ENCODE results near the gene CDR2L. TPM values are rescaled to one million over a fixed set of nuclear protein-coding genes. Genes with fewer than 3 reads are reported as not detected.
A peak's percentile ranks its signal among the peaks of the same experiment; 100 is the strongest.

CDR2L gene
- total RNA-seq, 1 experiment from 2014 or later, result 3.4 TPM

DNA sequence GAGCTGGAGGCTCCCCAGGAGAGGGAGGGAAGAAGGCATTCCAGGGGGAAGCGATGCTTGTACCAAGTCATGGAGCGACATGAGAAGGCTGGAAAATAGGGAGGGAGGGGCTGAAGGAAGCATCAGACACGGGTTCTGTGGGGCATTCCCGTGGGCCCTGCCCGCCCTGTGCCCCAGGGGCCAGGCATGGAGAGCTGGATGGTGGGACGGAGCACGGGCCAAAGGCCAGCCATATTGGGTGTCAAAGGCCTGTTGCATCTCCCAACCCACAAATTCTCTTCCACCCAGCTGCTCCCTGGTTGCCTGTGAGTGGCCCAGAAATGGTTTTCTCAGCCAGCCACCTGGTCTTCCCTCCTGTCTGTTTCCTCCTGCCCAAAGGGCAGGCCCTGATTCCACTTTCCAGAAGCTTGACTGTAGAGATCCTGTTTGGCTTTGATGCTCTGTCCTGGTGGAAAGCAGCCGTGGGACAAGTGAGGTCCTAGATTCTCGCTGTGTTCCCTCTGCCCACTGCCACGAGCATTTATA, 3.2 kb downstream of the CDR2L start:
- intact Hi-C loops (cut with micrococcal nuclease), result no loop called here
- Mint-ChIP-seq H3K27ac (ENCODE audit: low read depth, unreplicated experiment) (no peak overlapping the region), H3K4me1 (ENCODE audit: insufficient read depth, unreplicated experiment) (peaks cover 30% of the 10 kb centered on the region), H3K36me3 (ENCODE audit: insufficient read depth, unreplicated experiment) (peaks cover 6% of the 10 kb centered on the region), H3K27me3 (ENCODE audit: insufficient read depth, unreplicated experiment) (no peaks in the 10 kb centered on the region), H3K4me3 (ENCODE audit: unreplicated experiment) (no peak overlapping the region), H3K9me3 (ENCODE audit: unreplicated experiment) (no peaks in the 10 kb centered on the region)
- TF ChIP-seq, protein P1, sequence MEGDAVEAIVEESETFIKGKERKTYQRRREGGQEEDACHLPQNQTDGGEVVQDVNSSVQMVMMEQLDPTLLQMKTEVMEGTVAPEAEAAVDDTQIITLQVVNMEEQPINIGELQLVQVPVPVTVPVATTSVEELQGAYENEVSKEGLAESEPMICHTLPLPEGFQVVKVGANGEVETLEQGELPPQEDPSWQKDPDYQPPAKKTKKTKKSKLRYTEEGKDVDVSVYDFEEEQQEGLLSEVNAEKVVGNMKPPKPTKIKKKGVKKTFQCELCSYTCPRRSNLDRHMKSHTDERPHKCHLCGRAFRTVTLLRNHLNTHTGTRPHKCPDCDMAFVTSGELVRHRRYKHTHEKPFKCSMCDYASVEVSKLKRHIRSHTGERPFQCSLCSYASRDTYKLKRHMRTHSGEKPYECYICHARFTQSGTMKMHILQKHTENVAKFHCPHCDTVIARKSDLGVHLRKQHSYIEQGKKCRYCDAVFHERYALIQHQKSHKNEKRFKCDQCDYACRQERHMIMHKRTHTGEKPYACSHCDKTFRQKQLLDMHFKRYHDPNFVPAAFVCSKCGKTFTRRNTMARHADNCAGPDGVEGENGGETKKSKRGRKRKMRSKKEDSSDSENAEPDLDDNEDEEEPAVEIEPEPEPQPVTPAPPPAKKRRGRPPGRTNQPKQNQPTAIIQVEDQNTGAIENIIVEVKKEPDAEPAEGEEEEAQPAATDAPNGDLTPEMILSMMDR (IDR thresholded peaks at IDR 0.05; ENCODE audit: unreplicated experiment), result no peak
- no peak for DNase-seq (ENCODE audit: unreplicated experiment)
- no TSS peak for BruUV-seq (replicated peaks)
- ChIA-PET POLR2A (interaction anchor here (0.9 to 10.4 kb wide), 7 partner anchors 19 to 164 kb away, joined by 3 to 228 read pairs (median 4); partner anchors contain the start of genes ARMC7, FDXR and MRPL58), CTCF (interaction anchor here (0.6 to 4.2 kb wide), 7 partner anchors 22 to 249 kb away, joined by 3 to 29 read pairs (median 4); partner anchors contain the start of genes MRPL58 and OTOP2)

- BruUV-seq (replicated peaks), result no TSS peak
- peak; percentile 11 for DNase-seq (ENCODE audit: unreplicated experiment)
- H3K4me1 Mint-ChIP-seq (ENCODE audit: insufficient read depth, unreplicated experiment), result peaks cover 27% of the 10 kb centered on the region
- intact Hi-C loops (cut with micrococcal nuclease), result no loop called here
- H3K9me3 Mint-ChIP-seq (ENCODE audit: unreplicated experiment), result no peaks in the 10 kb centered on the region
- ChIA-PET CTCF (interaction anchor here (1.0 to 4.2 kb wide), 4 partner anchors 21 to 138 kb away, joined by 3 to 20 read pairs (median 3); partner anchors contain the start of gene USH1G), POLR2A (interaction anchor here (0.6 to 10.4 kb wide), 17 partner anchors 9 to 1565 kb away, joined by 3 to 228 read pairs (median 6); partner anchors contain the start of genes ATP5PD, FDXR, KCTD2 and MRPL58)
- no peaks in the 10 kb centered on the region for H3K27me3 Mint-ChIP-seq (ENCODE audit: insufficient read depth, unreplicated experiment)
- TF ChIP-seq, protein P1 (IDR thresholded peaks at IDR 0.05; ENCODE audit: unreplicated experiment), result no peak
- peak overlapping the region; percentile 56 for H3K4me3 Mint-ChIP-seq (ENCODE audit: unreplicated experiment)
- peak overlapping the region; percentile 16 for H3K27ac Mint-ChIP-seq (ENCODE audit: low read depth, unreplicated experiment)
- H3K36me3 Mint-ChIP-seq (ENCODE audit: insufficient read depth, unreplicated experiment), result peaks cover 6% of the 10 kb centered on the region
Measured at GRCh38 chr17:74992223-74992622, 4.8 kb downstream of the CDR2L start.

GRCh38 chr17:74994440-74994839, 7.0 kb downstream of the CDR2L start:
- intact Hi-C loops (cut with micrococcal nuclease), result no loop called here
- TF ChIP-seq, protein P1 (IDR thresholded peaks at IDR 0.05; ENCODE audit: unreplicated experiment), result no peak
- no peak overlapping the region for H3K27ac Mint-ChIP-seq (ENCODE audit: low read depth, unreplicated experiment)
- CTCF ChIA-PET, result interaction anchor here (0.6 to 1.7 kb wide), 7 partner anchors 17 to 512 kb away, joined by 3 to 9 read pairs (median 3); partner anchors contain the start of genes MRPL58 and OTOP2
- H3K9me3 Mint-ChIP-seq (ENCODE audit: unreplicated experiment), result no peaks in the 10 kb centered on the region
- peaks cover 25% of the 10 kb centered on the region for H3K4me1 Mint-ChIP-seq (ENCODE audit: insufficient read depth, unreplicated experiment)
- peaks cover 6% of the 10 kb centered on the region for H3K36me3 Mint-ChIP-seq (ENCODE audit: insufficient read depth, unreplicated experiment)
- DNase-seq (ENCODE audit: unreplicated experiment), result peak; percentile 43
- no peaks in the 10 kb centered on the region for H3K27me3 Mint-ChIP-seq (ENCODE audit: insufficient read depth, unreplicated experiment)
- BruUV-seq (replicated peaks), result no TSS peak
- POLR2A ChIA-PET, result interaction anchor here (0.8 to 10.4 kb wide), 10 partner anchors 15 to 123 kb away, joined by 3 to 228 read pairs (median 12); partner anchors contain the start of genes ATP5PD, FDXR, KCTD2 and MRPL58
- H3K4me3 Mint-ChIP-seq (ENCODE audit: unreplicated experiment), result no peak overlapping the region

GRCh38 chr17:74995847-74996246, 8.4 kb downstream of the CDR2L start:
- intact Hi-C loops (cut with micrococcal nuclease), result no loop called here
- no peaks in the 10 kb centered on the region for H3K36me3 Mint-ChIP-seq (ENCODE audit: insufficient read depth, unreplicated experiment)
- ChIA-PET CTCF (interaction anchor here (0.6 to 1.7 kb wide), 3 partner anchors 34 to 408 kb away, joined by 3 to 9 read pairs (median 8); no protein-coding TSS in a partner anchor), POLR2A (interaction anchor here (0.7 to 10.4 kb wide), 2 partner anchors 14 to 176 kb away, joined by 3 to 228 read pairs; partner anchors contain the start of gene MRPL58)
- no TSS peak for BruUV-seq (replicated peaks)
- no peaks in the 10 kb centered on the region for H3K27me3 Mint-ChIP-seq (ENCODE audit: insufficient read depth, unreplicated experiment)
- H3K4me3 Mint-ChIP-seq (ENCODE audit: unreplicated experiment), result no peak overlapping the region
- H3K4me1 Mint-ChIP-seq (ENCODE audit: insufficient read depth, unreplicated experiment), result peaks cover 25% of the 10 kb centered on the region
- TF ChIP-seq, protein P1 (IDR thresholded peaks at IDR 0.05; ENCODE audit: unreplicated experiment), result no peak
- no peak overlapping the region for H3K27ac Mint-ChIP-seq (ENCODE audit: low read depth, unreplicated experiment)
- H3K9me3 Mint-ChIP-seq (ENCODE audit: unreplicated experiment), result no peaks in the 10 kb centered on the region
- no peak for DNase-seq (ENCODE audit: unreplicated experiment)
